ENCODE measurements around the gene ITGAV.

Gene ITGAV

DNA sequence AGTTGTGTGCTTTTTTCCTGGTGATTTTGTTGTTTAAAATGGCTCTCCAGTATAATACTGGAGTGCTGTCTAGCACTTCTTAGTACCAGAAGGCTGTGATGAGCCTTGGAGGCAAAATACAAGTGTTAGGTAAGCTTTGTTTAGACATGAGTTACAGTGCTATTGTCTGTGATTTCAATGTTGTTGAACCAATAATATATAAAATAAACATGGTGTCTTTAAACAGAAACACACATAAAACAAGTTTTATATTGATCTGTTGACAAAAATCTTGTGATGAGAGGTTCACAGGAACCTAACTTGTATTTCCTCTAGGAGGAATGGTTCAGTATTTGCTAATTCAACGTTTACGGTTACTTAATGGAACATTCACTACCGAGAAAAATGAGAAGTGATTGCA is 99.0 kb downstream of the ITGAV start:
- Histone ChIP-seq H3K9me3 (ENCODE audit: insufficient read depth, low read depth, low read length) (peaks cover 7% of the 10 kb centered on the region; the same call in 1 of the 2 replicates), H3K9ac (ENCODE audit: low read depth, low read length) (no peak overlapping the region), H3K4me3 (ENCODE audit: low read length) (no peak overlapping the region), H3K27ac (ENCODE audit: low read length) (no peak overlapping the region), H3K4me1 (ENCODE audit: insufficient read depth, low read length) (peaks cover 3% of the 10 kb centered on the region; the same call in 1 of the 2 replicates), H3K36me3 (ENCODE audit: insufficient read depth, low read depth, low read length) (no peaks in the 10 kb centered on the region), H3K27me3 (ENCODE audit: insufficient read depth, low read length) (no peaks in the 10 kb centered on the region)

DNA sequence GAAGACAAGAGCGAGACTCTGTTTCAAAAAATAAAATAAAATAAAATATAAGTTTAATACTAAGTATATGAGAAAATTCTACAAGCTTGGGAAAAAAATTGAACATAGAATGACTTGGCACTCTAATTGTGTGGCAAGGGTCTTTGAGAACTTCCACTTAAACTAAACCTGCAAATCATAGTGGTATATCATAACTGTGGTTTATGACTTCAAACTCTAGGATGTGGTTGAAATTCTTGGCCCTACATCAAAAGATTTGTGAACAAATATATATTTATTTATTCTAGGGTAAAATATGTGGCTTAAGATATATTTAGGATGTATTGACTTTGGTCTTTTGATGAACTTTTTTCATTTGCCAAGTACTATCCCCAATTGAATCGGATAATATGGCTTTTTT is 100.9 kb downstream of the ITGAV start:
- Histone ChIP-seq H3K27me3 (ENCODE audit: insufficient read depth, low read length) (no peaks in the 10 kb centered on the region), H3K9me3 (ENCODE audit: insufficient read depth, low read depth, low read length) (peaks cover 7% of the 10 kb centered on the region; the same call in 1 of the 2 replicates), H3K9ac (ENCODE audit: low read depth, low read length) (no peak overlapping the region), H3K4me1 (ENCODE audit: insufficient read depth, low read length) (peaks cover 12% of the 10 kb centered on the region; the same call in 1 of the 2 replicates), H3K36me3 (ENCODE audit: insufficient read depth, low read depth, low read length) (no peaks in the 10 kb centered on the region), H3K27ac (ENCODE audit: low read length) (no peak overlapping the region), H3K4me3 (ENCODE audit: low read length) (no peak overlapping the region)

DNA sequence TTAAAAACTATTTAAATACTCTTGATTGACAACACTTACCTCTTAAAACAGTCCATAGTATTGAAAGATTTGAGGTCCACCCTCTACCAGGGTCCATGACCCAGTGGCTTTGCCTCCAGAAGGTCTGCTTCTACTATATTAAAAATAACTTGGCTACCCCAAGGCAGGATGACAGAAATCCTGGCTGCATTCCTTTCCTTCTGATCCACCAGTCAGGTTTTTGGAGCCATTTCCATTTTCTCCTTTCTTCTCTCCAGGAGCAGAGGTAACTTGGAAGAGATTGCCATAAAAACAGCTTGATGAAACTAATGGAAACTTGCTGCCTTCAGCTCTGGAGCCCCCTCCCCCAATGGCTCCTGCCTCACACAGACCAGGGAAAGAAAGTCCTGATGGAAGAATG is 101.4 kb downstream of the ITGAV start:
- H3K27me3 ChIP-seq (ENCODE audit: insufficient read depth, low read length) = no peaks in the 10 kb centered on the region
- no peak overlapping the region for H3K27ac ChIP-seq (ENCODE audit: low read length)
- H3K4me3 ChIP-seq (ENCODE audit: low read length) = no peak overlapping the region
- peaks cover 15% of the 10 kb centered on the region; the same call in 1 of the 2 replicates for H3K4me1 ChIP-seq (ENCODE audit: insufficient read depth, low read length)
- no peak overlapping the region for H3K9ac ChIP-seq (ENCODE audit: low read depth, low read length)
- H3K36me3 ChIP-seq (ENCODE audit: insufficient read depth, low read depth, low read length) = no peaks in the 10 kb centered on the region
- peaks cover 7% of the 10 kb centered on the region; the same call in 1 of the 2 replicates for H3K9me3 ChIP-seq (ENCODE audit: insufficient read depth, low read depth, low read length)

DNA sequence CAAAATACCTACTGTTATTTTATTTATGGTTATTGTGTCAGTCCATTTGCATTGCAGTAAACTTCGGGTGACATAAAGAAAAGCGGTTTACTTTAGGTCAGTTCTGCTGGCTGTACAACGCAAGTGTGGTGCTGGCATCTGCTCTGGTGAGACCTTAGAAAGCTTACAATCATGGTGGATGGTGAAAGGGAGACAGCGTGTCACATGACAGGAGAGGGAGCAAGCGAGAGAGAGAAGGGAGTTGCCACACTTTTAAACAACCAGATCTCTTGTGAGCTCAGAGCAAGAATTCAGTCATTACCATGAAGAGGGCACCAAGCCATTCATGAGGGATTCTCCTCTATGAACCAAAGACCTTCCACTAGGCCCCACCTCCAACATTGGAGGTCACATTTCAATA is 102.0 kb downstream of the ITGAV start:
- Histone ChIP-seq H3K27ac (ENCODE audit: low read length) (no peak overlapping the region), H3K27me3 (ENCODE audit: insufficient read depth, low read length) (no peaks in the 10 kb centered on the region), H3K36me3 (ENCODE audit: insufficient read depth, low read depth, low read length) (no peaks in the 10 kb centered on the region), H3K9ac (ENCODE audit: low read depth, low read length) (no peak overlapping the region), H3K4me1 (ENCODE audit: insufficient read depth, low read length) (peaks cover 15% of the 10 kb centered on the region; the same call in 1 of the 2 replicates), H3K4me3 (ENCODE audit: low read length) (no peak overlapping the region), H3K9me3 (ENCODE audit: insufficient read depth, low read depth, low read length) (peaks cover 7% of the 10 kb centered on the region; the same call in 1 of the 2 replicates)

DNA sequence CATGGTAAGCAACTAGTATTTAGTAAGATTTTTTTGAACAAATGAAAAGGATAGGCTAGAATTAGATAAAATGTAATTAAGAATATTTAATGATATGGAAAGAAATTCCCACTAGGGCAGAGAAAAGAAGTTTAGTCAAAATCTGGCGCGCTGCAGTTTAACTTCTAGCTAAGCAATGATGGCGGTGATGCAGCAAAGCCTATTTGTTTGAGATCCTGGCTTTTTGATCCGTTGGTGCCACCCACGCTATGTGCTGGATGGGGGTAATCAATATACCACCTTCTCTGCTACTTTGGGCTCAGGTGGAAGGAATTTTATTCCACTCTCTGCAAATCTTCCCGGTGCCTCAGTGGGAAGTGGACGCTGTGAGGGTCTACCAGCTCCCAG is 103.6 kb downstream of the ITGAV start:
- Histone ChIP-seq H3K27me3 (ENCODE audit: insufficient read depth, low read length) (no peaks in the 10 kb centered on the region), H3K9ac (ENCODE audit: low read depth, low read length) (peak overlapping the region; percentile 81; the same call in 1 of the 2 replicates), H3K27ac (ENCODE audit: low read length) (no peak overlapping the region), H3K4me1 (ENCODE audit: insufficient read depth, low read length) (peaks cover 15% of the 10 kb centered on the region; the same call in 1 of the 2 replicates), H3K4me3 (ENCODE audit: low read length) (peak overlapping the region; percentile 80), H3K9me3 (ENCODE audit: insufficient read depth, low read depth, low read length) (no peaks in the 10 kb centered on the region), H3K36me3 (ENCODE audit: insufficient read depth, low read depth, low read length) (no peaks in the 10 kb centered on the region)

DNA sequence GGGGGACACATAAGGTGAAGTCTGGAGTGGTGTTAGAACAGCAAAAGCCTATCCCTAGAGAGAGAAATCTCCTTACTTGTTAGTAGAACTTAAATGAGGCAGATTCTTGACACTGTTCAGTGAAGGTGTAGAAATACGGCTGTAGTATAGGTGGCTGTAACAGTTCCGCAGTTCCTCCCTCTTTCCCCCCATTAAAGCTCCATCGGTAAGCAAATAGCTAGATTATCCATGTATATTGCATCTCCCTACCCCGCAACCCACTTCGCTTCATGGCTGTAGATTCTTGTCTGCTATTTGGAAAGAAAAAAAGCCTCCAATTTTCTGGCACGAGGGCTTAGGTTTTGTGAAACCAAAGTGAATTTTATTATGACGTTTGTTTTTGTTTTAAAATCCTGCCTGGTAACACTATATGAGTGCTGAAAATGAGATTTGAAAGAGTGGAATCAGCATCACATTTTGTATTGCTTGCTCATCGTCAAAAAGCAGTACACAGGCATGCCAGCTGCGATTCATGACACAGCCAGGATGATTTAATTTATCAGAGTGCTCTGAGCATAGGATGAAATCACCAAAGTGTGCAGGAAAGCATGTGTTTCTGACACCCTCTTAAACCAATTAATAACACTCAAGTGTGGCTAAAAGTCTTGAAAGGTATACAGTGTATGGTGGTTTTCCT is 105.4 kb downstream of the ITGAV start:
- Histone ChIP-seq H3K27me3 (ENCODE audit: insufficient read depth, low read length) (no peaks in the 10 kb centered on the region), H3K9ac (ENCODE audit: low read depth, low read length) (peak overlapping the region; percentile 71; the same call in 1 of the 2 replicates), H3K4me3 (ENCODE audit: low read length) (peak overlapping the region; percentile 80), H3K4me1 (ENCODE audit: insufficient read depth, low read length) (peaks cover 15% of the 10 kb centered on the region; the same call in 1 of the 2 replicates), H3K27ac (ENCODE audit: low read length) (no peak overlapping the region), H3K36me3 (ENCODE audit: insufficient read depth, low read depth, low read length) (no peaks in the 10 kb centered on the region), H3K9me3 (ENCODE audit: insufficient read depth, low read depth, low read length) (no peaks in the 10 kb centered on the region)

DNA sequence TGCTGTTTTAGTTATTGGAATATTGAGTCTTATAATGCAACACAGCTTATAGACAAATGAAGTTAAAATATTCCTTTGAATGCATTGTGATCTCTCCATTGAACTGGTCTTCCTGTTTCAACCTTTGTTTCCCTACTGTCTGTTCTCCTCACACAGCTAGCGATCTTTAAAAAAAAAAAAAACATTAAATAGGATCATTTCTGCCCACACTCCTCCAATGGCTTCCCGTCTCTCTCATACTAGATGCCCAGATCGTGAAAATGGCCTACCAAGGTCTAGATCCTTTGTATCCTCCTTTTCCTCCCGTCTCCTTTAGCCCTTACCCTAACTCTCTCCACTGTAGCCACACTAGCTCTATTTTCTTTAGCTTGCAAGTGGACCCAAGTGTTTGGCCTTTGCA is 106.4 kb downstream of the ITGAV start:
- Histone ChIP-seq H3K27me3 (ENCODE audit: insufficient read depth, low read length) (no peaks in the 10 kb centered on the region), H3K9ac (ENCODE audit: low read depth, low read length) (no peak overlapping the region), H3K27ac (ENCODE audit: low read length) (no peak overlapping the region), H3K4me3 (ENCODE audit: low read length) (0 out of 2 replicates have a peak overlapping the region, but pooled peaks have one; percentile 1), H3K4me1 (ENCODE audit: insufficient read depth, low read length) (peaks cover 15% of the 10 kb centered on the region; the same call in 1 of the 2 replicates), H3K9me3 (ENCODE audit: insufficient read depth, low read depth, low read length) (no peaks in the 10 kb centered on the region), H3K36me3 (ENCODE audit: insufficient read depth, low read depth, low read length) (no peaks in the 10 kb centered on the region)

DNA sequence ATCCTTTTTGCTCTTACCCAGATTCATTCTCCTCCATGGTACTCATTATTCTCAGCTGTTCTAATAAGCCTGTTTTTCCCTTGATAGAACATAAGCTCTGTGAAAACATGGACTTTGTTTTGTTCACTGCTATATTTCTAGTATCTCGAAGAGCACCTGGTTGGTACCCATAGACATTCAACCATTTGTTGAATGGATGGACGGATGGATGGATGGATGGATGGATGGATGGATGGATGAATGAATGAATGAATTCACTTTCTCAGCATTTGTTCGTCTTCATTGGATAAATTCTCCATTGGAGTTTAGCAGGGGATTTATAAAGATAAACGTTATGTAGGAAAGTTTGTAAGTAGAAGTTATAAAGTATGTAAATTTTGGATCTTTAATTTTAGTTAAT is 106.9 kb downstream of the ITGAV start:
- Histone ChIP-seq H3K4me1 (ENCODE audit: insufficient read depth, low read length) (peaks cover 15% of the 10 kb centered on the region; the same call in 1 of the 2 replicates), H3K27me3 (ENCODE audit: insufficient read depth, low read length) (no peaks in the 10 kb centered on the region), H3K27ac (ENCODE audit: low read length) (no peak overlapping the region), H3K4me3 (ENCODE audit: low read length) (no peak overlapping the region), H3K36me3 (ENCODE audit: insufficient read depth, low read depth, low read length) (no peaks in the 10 kb centered on the region), H3K9ac (ENCODE audit: low read depth, low read length) (no peak overlapping the region), H3K9me3 (ENCODE audit: insufficient read depth, low read depth, low read length) (no peaks in the 10 kb centered on the region)

DNA sequence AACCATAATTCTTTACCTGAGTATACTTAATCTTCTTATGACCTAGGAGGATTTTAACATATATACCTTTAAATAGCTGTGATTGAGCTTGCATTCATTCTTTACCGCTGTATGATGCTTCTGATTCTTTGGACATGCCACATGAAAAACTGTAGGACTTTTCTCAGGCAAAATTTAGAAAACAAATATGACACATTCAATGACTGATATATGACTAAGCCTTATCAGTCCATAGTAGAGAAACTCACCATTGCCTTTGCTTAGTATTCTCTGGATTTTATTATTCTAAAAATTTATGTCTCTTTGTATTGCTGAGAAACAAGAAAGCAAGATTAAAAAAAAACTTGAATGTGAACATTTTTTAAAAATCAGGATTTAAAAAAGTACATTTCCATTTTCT is 107.7 kb downstream of the ITGAV start:
- no peak overlapping the region for H3K9ac ChIP-seq (ENCODE audit: low read depth, low read length)
- H3K27ac ChIP-seq (ENCODE audit: low read length) = no peak overlapping the region
- H3K9me3 ChIP-seq (ENCODE audit: insufficient read depth, low read depth, low read length) = no peaks in the 10 kb centered on the region
- peaks cover 15% of the 10 kb centered on the region; the same call in 1 of the 2 replicates for H3K4me1 ChIP-seq (ENCODE audit: insufficient read depth, low read length)
- no peak overlapping the region for H3K4me3 ChIP-seq (ENCODE audit: low read length)
- no peaks in the 10 kb centered on the region for H3K27me3 ChIP-seq (ENCODE audit: insufficient read depth, low read length)
- no peaks in the 10 kb centered on the region for H3K36me3 ChIP-seq (ENCODE audit: insufficient read depth, low read depth, low read length)

DNA sequence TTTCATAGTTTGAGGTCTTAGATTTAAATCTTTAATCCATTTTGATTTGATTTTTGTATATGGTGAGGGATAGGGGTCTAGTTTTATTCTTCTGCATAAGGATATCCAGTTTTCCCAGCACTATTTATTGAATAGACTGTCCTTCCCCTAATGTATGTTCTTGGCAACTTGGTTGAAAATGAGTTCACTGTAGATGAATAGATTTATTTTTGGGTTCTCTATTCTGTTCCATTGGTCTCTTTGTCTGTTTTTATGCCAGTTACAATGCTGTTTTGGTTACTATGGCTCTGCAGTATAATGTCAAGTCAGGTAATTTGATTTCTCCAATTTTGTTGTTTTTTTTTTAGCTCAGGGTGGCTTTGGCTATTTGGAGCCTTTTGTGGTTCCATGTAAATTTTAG is 109.9 kb downstream of the ITGAV start:
- H3K9me3 ChIP-seq (ENCODE audit: insufficient read depth, low read depth, low read length) = peaks cover 3% of the 10 kb centered on the region
- H3K27ac ChIP-seq (ENCODE audit: low read length) = no peak overlapping the region
- no peaks in the 10 kb centered on the region for H3K27me3 ChIP-seq (ENCODE audit: insufficient read depth, low read length)
- H3K9ac ChIP-seq (ENCODE audit: low read depth, low read length) = no peak overlapping the region
- no peak overlapping the region for H3K4me3 ChIP-seq (ENCODE audit: low read length)
- H3K36me3 ChIP-seq (ENCODE audit: insufficient read depth, low read depth, low read length) = no peaks in the 10 kb centered on the region; the same call in 1 of the 2 replicates
- H3K4me1 ChIP-seq (ENCODE audit: insufficient read depth, low read length) = peaks cover 12% of the 10 kb centered on the region; the same call in 1 of the 2 replicates

DNA sequence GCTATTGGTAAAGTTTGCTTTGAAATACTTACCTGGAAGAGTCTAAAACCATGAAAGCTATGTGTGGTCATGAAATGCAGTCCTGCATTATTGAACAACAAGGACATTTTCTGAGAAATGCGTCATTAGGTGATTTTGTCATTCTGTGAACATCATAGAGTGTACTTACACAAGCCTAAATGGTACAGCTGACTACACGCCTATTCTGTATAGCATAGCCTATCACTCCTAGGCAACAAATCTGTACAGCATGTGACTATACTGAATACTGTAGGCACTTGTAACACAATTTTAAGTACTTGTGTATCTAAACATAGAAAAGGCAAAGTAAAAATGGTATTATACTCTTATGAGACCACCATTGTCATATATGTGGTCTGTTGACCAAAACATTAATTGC is 112.2 kb downstream of the ITGAV start:
- no peaks in the 10 kb centered on the region for H3K27me3 ChIP-seq (ENCODE audit: insufficient read depth, low read length)
- no peak overlapping the region for H3K4me3 ChIP-seq (ENCODE audit: low read length)
- no peak overlapping the region for H3K9ac ChIP-seq (ENCODE audit: low read depth, low read length)
- no peak overlapping the region for H3K27ac ChIP-seq (ENCODE audit: low read length)
- H3K4me1 ChIP-seq (ENCODE audit: insufficient read depth, low read length) = no peaks in the 10 kb centered on the region
- no peaks in the 10 kb centered on the region; the same call in 1 of the 2 replicates for H3K36me3 ChIP-seq (ENCODE audit: insufficient read depth, low read depth, low read length)
- peaks cover 5% of the 10 kb centered on the region for H3K9me3 ChIP-seq (ENCODE audit: insufficient read depth, low read depth, low read length)

DNA sequence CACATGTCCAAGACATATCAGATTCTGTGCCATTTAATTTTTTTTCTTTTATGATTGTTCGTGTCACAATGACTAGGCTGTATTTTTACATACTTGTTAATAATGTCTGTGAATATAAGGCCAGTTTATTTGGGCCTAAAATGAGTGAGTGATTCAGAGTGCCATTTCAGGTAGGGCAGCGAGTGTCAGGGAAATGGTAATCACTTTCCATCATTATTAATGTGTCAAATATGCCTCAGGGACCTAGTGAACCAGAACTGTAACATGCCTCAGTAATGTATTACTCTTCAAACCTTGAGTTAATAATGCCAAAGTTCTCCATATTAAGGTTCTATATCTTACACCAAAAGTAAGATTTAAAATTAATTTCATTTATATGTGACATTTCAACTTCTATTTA is 112.6 kb downstream of the ITGAV start:
- H3K27ac ChIP-seq (ENCODE audit: low read length) = no peak overlapping the region
- H3K9me3 ChIP-seq (ENCODE audit: insufficient read depth, low read depth, low read length) = peaks cover 5% of the 10 kb centered on the region
- no peak overlapping the region for H3K4me3 ChIP-seq (ENCODE audit: low read length)
- H3K9ac ChIP-seq (ENCODE audit: low read depth, low read length) = no peak overlapping the region
- H3K4me1 ChIP-seq (ENCODE audit: insufficient read depth, low read length) = no peaks in the 10 kb centered on the region
- no peaks in the 10 kb centered on the region; the same call in 1 of the 2 replicates for H3K36me3 ChIP-seq (ENCODE audit: insufficient read depth, low read depth, low read length)
- no peaks in the 10 kb centered on the region for H3K27me3 ChIP-seq (ENCODE audit: insufficient read depth, low read length)
